Thymus (tissue), 11 donors: Measurements from ENCODE around the gene BRD2. TPM values are rescaled to one million over a fixed set of nuclear protein-coding genes. Genes with fewer than 3 reads are reported as not detected.

Source experiments
- DNase-seq, 9 donors: peaks; one replicate each; pipeline ENCODE4 v3.0.0-alpha.2; 2013; ENCODE audit warnings: low spot score in 9 of 9, low read depth in 6 of 9, missing footprints in 1 of 9
- H3K27ac ChIP-seq, 2 donors: one replicate each; pipeline ENCODE4 v1.5.1; 2013; ENCODE audit warnings: control low read depth in 1 of 2, low read depth in 1 of 2, low read length in 1 of 2, mild to moderate bottlenecking in 1 of 2, moderate library complexity in 1 of 2
- H3K27me3 ChIP-seq, 2 donors: one replicate each; pipeline ENCODE4 v1.5.1; 2013; ENCODE audit warnings: low read length in 1 of 2; ENCODE audit not compliant: control insufficient read depth in 2 of 2, insufficient read depth in 1 of 2
- H3K36me3 ChIP-seq, 2 donors: one replicate each; pipeline ENCODE4 v1.5.1; 2013; ENCODE audit warnings: low read length in 1 of 2, mild to moderate bottlenecking in 1 of 2, moderate library complexity in 1 of 2; ENCODE audit not compliant: control insufficient read depth in 2 of 2, insufficient read depth in 2 of 2
- H3K4me1 ChIP-seq, 2 donors: one replicate each; pipeline ENCODE4 v1.5.1; 2013; ENCODE audit warnings: low read length in 2 of 2; ENCODE audit not compliant: control insufficient read depth in 2 of 2, insufficient read depth in 2 of 2
- H3K4me3 ChIP-seq, 2 donors: one replicate each; pipeline ENCODE4 v1.5.1; 2013; ENCODE audit warnings: low read length in 2 of 2, control low read depth in 1 of 2, mild to moderate bottlenecking in 1 of 2
- H3K9me3 ChIP-seq, 2 donors: one replicate each; pipeline ENCODE4 v1.5.1; 2013; ENCODE audit warnings: low read length in 1 of 2, mild to moderate bottlenecking in 1 of 2; ENCODE audit not compliant: control insufficient read depth in 2 of 2, insufficient read depth in 1 of 2
- WGBS: extraction: QIAGEN DNeasy Blood & Tissue Kit; methylation state at CpG from one replicate; pipeline ENCODE4 v1.1.7; 2013; 5-methylcytosine and 5-hydroxymethylcytosine counted together
- polyA plus RNA-seq: library from polyadenylated mRNA; stranded (reverse); fragments of 200-250 nt; gene quantifications from one replicate; pipeline ENCODE4 v1.2.3, GENCODE V29; 2013
- total RNA-seq: library from RNA; stranded (reverse); fragments of 120-200 nt; gene quantifications from one replicate; pipeline ENCODE4 v1.2.4, GENCODE V29; 2013
- donor health status: healthy.

Gene BRD2
- total and polyA plus RNA-seq, 2 donors: 113 to 119 TPM

GRCh38 chr6:33015798-33016197, 47.4 kb downstream of the BRD2 start:
- H3K9me3 ChIP-seq: no peaks in the 10 kb centered on the region
- 88% methylated on average over 11 of the region's 11 CpGs for WGBS
- peaks cover 3 to 8% of the 10 kb centered on the region in 2 donors for H3K4me1 ChIP-seq
- peaks cover 0 to 3% of the 10 kb centered on the region in 2 donors for H3K27me3 ChIP-seq
- no peak overlapping the region for H3K4me3 ChIP-seq
- no peak for DNase-seq
- H3K27ac ChIP-seq: no peak overlapping the region
- no peaks in the 10 kb centered on the region for H3K36me3 ChIP-seq

DNA sequence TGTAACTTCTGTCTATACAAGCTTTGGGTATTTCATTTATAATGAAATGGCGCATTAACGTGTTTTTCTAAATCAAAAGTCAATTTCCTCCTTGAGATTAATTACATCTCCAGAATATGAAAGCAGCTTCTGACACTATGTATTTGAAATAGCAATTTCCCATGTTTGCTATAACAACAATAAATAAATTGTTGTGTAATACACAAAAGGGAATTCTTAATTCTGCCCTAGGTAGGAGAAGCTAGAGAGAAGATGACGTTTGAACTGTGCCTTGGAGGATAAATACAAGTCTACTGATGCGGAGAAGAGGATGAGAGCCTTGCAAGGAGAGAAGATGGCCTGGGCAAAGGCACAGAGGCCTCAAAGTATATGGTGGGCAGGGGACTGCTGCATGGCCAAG, 48.6 kb downstream of the BRD2 start:
- H3K4me3 ChIP-seq: no peak overlapping the region
- H3K27ac ChIP-seq: peak overlapping the region in 1 of 2 donors; percentile 9
- H3K9me3 ChIP-seq: no peaks in the 10 kb centered on the region
- H3K4me1 ChIP-seq: peaks cover 3 to 8% of the 10 kb centered on the region in 2 donors
- H3K36me3 ChIP-seq: no peaks in the 10 kb centered on the region
- no peak for DNase-seq
- 74% methylated on average over 4 of the region's 4 CpGs for WGBS
- H3K27me3 ChIP-seq: peaks cover 0 to 3% of the 10 kb centered on the region in 2 donors

DNA sequence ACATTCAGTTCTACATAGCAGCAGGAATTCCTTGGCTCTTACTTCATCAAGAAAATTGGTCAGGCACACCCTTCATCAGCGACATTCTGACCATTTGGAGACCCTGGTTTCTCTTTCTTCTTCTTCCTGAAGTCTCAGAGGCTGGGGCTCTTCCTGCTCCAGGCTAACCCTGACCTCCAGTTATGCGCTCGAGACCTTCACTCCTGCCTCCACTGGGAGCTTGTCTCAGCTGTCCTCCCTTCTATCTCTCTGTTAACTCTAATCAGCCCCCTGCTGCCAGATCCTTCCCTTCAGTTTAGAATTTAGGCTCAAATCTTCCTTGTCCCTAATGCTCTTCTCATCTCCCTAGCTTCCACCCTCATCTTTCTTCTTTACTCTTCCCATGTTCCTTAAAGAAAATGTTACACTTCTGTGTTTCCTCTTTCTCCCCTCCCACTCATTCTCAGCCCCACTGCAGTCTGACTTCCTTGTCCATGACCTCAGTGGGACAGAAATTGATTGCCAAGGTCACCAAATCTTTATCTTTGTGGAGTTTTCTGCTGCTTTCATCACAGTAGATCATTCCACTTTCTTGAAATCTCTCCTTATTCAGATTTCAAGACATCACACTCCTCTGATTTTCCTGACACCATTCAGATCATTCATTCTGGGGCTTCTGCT, 49.4 kb downstream of the BRD2 start:
- H3K4me1 ChIP-seq: peaks cover 3 to 8% of the 10 kb centered on the region in 2 donors
- peak overlapping the region; percentile 48 to 67 for H3K27ac ChIP-seq
- H3K9me3 ChIP-seq: no peaks in the 10 kb centered on the region
- no peaks in the 10 kb centered on the region for H3K36me3 ChIP-seq
- DNase-seq: no peak
- WGBS: 93% methylated on average over 3 of the region's 3 CpGs
- peaks cover 0 to 3% of the 10 kb centered on the region in 2 donors for H3K27me3 ChIP-seq
- H3K4me3 ChIP-seq: no peak overlapping the region

DNA sequence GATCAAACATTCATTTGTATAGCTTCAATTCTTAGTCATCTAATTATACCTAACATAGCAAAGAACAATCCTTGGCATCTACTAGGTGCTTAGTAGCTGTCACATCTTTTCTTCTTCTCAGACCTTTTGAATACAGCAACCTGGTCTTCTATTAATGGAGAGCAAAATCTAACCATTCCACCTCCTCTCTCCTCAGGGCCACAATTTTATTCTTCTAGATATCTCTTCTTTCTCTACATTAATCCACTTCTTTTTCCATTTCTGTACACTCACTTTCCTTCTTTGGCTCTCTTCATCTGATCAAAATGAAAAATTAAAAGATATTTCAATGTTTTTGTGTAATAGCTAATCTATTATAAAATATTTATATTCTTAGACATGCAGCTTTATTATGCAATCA, 50.0 kb downstream of the BRD2 start:
- peaks cover 0 to 3% of the 10 kb centered on the region in 2 donors for H3K27me3 ChIP-seq
- DNase-seq: no peak
- H3K36me3 ChIP-seq: no peaks in the 10 kb centered on the region
- H3K27ac ChIP-seq: peak overlapping the region; percentile 48 to 67
- no peak overlapping the region for H3K4me3 ChIP-seq
- no peaks in the 10 kb centered on the region for H3K9me3 ChIP-seq
- peaks cover 3 to 8% of the 10 kb centered on the region in 2 donors for H3K4me1 ChIP-seq

DNA sequence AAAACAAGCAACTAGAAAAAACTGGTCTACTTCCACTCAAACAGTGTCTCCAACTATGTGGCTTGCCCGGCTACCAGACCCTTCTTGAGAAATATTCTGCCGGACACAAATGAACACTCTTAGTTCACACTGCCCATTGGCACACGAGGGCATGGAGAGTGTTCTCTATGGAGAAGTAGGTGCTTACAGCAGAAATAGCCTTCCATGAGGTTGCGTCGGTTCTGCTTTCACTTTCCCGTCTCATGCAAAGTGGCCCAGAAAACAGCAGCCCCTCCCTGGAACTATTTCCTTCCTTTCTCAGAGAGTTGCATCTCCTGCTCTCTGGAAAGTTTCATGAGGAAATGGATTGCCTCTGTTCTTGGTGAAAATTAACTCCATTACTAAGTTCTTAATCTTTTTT, 50.5 kb downstream of the BRD2 start:
- H3K27me3 ChIP-seq: no peaks in the 10 kb centered on the region
- 2% methylated on average over 6 of the region's 6 CpGs for WGBS
- H3K9me3 ChIP-seq: no peaks in the 10 kb centered on the region
- peak overlapping the region in 1 of 2 donors; percentile 63 for H3K27ac ChIP-seq
- DNase-seq: peak in 5 of 9 donors; percentile 20 to 56 (median 43)
- peak overlapping the region in 1 of 2 donors; percentile 43 for H3K4me3 ChIP-seq
- H3K4me1 ChIP-seq: peaks cover 3 to 8% of the 10 kb centered on the region in 2 donors
- H3K36me3 ChIP-seq: no peaks in the 10 kb centered on the region

DNA sequence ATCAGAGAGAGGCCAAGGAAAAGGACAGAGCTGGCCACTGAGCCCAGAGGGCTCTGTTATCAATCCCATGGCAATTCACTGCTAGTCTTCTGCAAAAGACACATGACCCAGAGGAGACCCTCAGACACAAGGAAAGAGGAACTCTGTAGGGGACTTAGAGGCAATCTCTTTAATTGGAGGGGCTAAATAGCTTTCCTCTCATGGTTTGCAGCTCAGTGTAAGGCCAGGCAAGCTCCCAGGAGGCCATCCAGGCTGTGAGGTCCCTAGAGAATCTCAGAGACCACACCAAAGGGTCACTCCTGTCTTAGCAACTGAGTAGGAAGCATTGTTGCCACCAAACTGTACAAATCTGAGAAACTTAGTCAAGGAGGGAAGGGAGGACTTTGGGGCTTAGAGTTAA, 51.0 kb downstream of the BRD2 start:
- H3K9me3 ChIP-seq: no peaks in the 10 kb centered on the region
- no peak for DNase-seq
- H3K4me3 ChIP-seq: no peak overlapping the region
- peaks cover 3 to 8% of the 10 kb centered on the region in 2 donors for H3K4me1 ChIP-seq
- H3K36me3 ChIP-seq: no peaks in the 10 kb centered on the region
- H3K27ac ChIP-seq: peak overlapping the region; percentile 63 to 75
- no peaks in the 10 kb centered on the region for H3K27me3 ChIP-seq

- no peaks in the 10 kb centered on the region for H3K9me3 ChIP-seq
- H3K27me3 ChIP-seq: no peaks in the 10 kb centered on the region
- no peaks in the 10 kb centered on the region for H3K36me3 ChIP-seq
- no peak overlapping the region for H3K27ac ChIP-seq
- no peak for DNase-seq
- H3K4me1 ChIP-seq: peaks cover 3 to 8% of the 10 kb centered on the region in 2 donors
- no peak overlapping the region for H3K4me3 ChIP-seq
- 92% methylated on average over 11 of the region's 11 CpGs for WGBS
Measured at GRCh38 chr6:33021917-33022316, 53.5 kb downstream of the BRD2 start.

GRCh38 chr6:33023536-33023935, 55.1 kb downstream of the BRD2 start:
- H3K9me3 ChIP-seq: no peaks in the 10 kb centered on the region
- peaks cover 3 to 8% of the 10 kb centered on the region in 2 donors for H3K4me1 ChIP-seq
- no peak for DNase-seq
- no peak overlapping the region for H3K27ac ChIP-seq
- H3K4me3 ChIP-seq: no peak overlapping the region
- H3K36me3 ChIP-seq: no peaks in the 10 kb centered on the region
- 66% methylated on average over 3 of the region's 3 CpGs for whole genome bisulfite sequencing
- H3K27me3 ChIP-seq: no peaks in the 10 kb centered on the region

GRCh38 chr6:33024521-33024920, 56.1 kb downstream of the BRD2 start:
- DNase-seq: no peak
- Histone ChIP-seq H3K27ac (no peak overlapping the region), H3K27me3 (no peaks in the 10 kb centered on the region), H3K9me3 (no peaks in the 10 kb centered on the region), H3K36me3 (no peaks in the 10 kb centered on the region), H3K4me3 (no peak overlapping the region), H3K4me1 (peaks cover 3 to 9% of the 10 kb centered on the region in 2 donors)
